ENCODE measurements around the gene MICAL1. TPM values are rescaled to one million over a fixed set of nuclear protein-coding genes. Genes with fewer than 3 reads are reported as not detected.

MICAL1 gene
- total and polyA plus RNA-seq, 10 donors: 51.5 to 169 (median 83.2) TPM

DNA sequence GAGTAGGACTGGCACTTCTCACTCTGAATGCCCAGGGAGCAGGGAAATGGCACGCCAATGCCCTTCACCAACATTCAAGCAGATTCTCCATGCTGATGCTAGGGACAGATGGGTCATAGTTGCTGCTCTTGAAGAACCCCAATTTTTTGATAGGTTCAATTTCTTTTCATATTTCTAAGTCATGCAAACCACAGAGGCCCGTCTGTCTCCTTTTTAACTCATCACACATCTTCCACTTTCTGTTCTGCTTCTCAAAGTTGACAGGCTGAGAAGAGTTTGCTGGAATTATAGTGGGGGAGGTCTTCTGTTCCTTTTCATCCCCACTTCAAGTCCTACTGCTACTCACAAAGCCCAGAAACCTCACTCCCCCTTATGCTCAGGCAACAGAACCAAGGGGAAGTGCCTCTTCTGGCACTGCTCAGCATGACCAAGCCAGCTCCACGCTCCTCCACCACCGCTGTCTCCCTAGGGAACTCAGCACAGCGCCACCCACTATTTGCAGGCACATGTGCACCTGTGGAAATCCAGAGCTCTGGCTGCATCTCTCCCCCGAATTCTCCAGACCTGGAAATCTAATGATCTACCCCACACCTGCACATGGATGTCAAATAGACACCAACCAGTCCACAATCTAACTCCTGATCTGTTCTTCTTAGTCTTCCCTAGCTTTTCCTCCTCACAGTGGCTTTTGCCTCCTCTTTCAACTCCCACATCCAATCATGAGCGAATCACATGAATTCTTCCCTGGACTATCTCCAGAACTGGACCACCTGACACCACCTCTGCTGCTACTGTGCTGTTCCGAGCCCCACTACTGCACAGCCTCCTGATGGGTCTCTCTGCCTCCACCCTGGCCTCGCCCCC lies 16.8 kb upstream of the MICAL1 start:
- DNase-seq: no peak
- H3K36me3 ChIP-seq: peaks cover 0 to 100% (median 77%) of the 10 kb centered on the region in 6 donors
- intact Hi-C loops (cut with DNase I; ENCODE audit: low total_unique reads): no loop called here
- H3K27me3 ChIP-seq (replicated peaks in 1 of 7): no peaks in the 10 kb centered on the region
- H3K27ac ChIP-seq: peak overlapping the region in 1 of 8 donors; percentile 37
- H3K4me1 ChIP-seq: peaks cover 8 to 73% (median 31%) of the 10 kb centered on the region in 6 donors
- WGBS, 5 donors: 72 to 85% (median 80%) methylated on average over 7 to 9 of the region's 9 CpGs
- TF ChIP-seq POLR2AphosphoS5 (IDR thresholded peaks at IDR 0.05): peak in 1 of 3 donors; percentile 49
- no peak for TF ChIP-seq CTCF (IDR thresholded peaks at IDR 0.05 in 8 of 11, conservative IDR thresholded peaks at IDR 0.05 in 3 of 11)
- no peak overlapping the region for H3K4me3 ChIP-seq
- no peaks in the 10 kb centered on the region for H3K9me3 ChIP-seq

DNA sequence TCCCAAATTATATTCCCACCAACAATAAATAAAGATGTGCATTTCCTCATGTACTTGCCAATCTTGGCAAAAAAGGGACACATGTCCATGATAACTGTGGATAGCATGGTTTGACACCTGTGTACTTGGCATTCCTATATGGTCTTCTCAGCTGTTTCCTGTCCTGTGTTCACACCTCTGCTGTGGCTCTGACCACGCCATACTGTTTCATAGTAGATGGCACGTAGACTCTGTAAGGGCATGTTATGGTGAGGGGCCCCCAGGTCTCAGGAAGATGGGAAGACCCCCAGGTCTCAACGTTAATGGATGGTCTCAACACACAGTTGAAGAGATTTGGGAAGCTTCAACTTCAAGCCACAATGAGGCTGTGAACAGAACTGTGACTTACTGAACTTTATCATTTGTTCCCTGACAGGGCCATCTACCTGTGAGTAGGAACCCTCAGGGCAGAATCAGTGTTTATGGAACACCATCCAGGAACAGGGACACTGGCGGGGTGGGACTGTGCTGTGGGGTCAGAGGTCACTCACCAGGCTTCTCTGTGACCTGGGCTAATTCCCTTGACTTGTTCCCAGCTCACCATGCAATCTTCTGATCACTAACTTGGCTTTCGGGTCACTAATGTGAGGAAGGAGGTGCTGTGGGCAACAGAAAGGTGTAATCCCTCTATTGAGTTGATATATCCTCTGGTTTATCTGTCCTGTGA lies 15.7 kb upstream of the MICAL1 start:
- H3K9me3 ChIP-seq: no peaks in the 10 kb centered on the region
- H3K4me1 ChIP-seq: peaks cover 3 to 64% (median 20%) of the 10 kb centered on the region in 6 donors
- H3K27me3 ChIP-seq (replicated peaks in 1 of 7): no peaks in the 10 kb centered on the region
- intact Hi-C loops (cut with DNase I; ENCODE audit: low total_unique reads): no loop called here
- 87 to 91% (median 88%) methylated on average over 3 to 5 of the region's 5 CpGs for WGBS, 5 donors
- no peak for DNase-seq
- H3K36me3 ChIP-seq: peaks cover 0 to 100% (median 82%) of the 10 kb centered on the region in 6 donors
- H3K4me3 ChIP-seq: no peak overlapping the region
- TF ChIP-seq CTCF (IDR thresholded peaks at IDR 0.05 in 8 of 11, conservative IDR thresholded peaks at IDR 0.05 in 3 of 11) (no peak), POLR2A (IDR thresholded peaks at IDR 0.05) (no peak), POLR2AphosphoS5 (IDR thresholded peaks at IDR 0.05) (no peak)
- peak overlapping the region in 1 of 8 donors; percentile 37 for H3K27ac ChIP-seq

DNA sequence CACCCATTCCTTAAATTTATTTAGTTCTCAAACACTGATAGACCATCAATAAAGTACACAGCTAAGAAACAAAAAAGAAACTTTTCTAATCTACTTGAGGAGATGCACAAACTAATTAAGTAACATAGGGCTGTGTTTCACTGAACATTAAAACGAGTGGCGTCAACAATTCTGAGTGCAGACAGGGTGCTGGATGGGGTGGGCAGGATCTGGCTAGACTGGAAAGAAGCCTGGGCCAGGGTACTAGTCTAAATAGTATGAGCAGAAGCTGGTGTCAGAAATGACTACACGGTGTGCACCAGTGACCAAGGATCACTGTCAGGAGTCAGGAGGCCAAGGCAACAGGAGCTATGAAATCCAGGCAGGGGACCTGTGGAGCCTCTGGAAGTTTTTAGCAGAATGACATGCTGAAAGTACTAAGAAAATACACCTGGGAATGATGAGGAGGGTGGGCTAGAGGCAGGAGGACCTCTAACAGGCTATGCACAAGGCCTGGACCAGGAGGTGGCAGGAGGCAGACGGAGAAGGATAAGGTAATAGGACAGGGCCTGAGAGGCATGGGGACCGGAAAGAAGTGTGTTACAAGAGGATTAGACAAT lies 14.1 kb upstream of the MICAL1 start:
- Histone ChIP-seq H3K4me3 (no peak overlapping the region), H3K27ac (peak overlapping the region in 1 of 8 donors; percentile 49), H3K9me3 (no peaks in the 10 kb centered on the region), H3K4me1 (peaks cover 3 to 67% (median 16%) of the 10 kb centered on the region in 6 donors), H3K36me3 (peaks cover 2 to 100% (median 81%) of the 10 kb centered on the region in 6 donors), H3K27me3 (replicated peaks in 1 of 7) (no peaks in the 10 kb centered on the region)
- TF ChIP-seq CTCF (IDR thresholded peaks at IDR 0.05 in 8 of 11, conservative IDR thresholded peaks at IDR 0.05 in 3 of 11) (no peak), POLR2A (IDR thresholded peaks at IDR 0.05) (no peak), POLR2AphosphoS5 (IDR thresholded peaks at IDR 0.05) (no peak)
- no peak for DNase-seq
- 75 to 94% (median 84%) methylated on average over 5 of the region's 5 CpGs for WGBS, 5 donors
- intact Hi-C loops (cut with DNase I; ENCODE audit: low total_unique reads): no loop called here

All from spleen (tissue), 11 donors.